ENCODE data around the gene CBR1.

GRCh38 chr21:36027347-36027746, 42.5 kb upstream of the CBR1 start:
- TF ChIP-seq, protein P1, sequence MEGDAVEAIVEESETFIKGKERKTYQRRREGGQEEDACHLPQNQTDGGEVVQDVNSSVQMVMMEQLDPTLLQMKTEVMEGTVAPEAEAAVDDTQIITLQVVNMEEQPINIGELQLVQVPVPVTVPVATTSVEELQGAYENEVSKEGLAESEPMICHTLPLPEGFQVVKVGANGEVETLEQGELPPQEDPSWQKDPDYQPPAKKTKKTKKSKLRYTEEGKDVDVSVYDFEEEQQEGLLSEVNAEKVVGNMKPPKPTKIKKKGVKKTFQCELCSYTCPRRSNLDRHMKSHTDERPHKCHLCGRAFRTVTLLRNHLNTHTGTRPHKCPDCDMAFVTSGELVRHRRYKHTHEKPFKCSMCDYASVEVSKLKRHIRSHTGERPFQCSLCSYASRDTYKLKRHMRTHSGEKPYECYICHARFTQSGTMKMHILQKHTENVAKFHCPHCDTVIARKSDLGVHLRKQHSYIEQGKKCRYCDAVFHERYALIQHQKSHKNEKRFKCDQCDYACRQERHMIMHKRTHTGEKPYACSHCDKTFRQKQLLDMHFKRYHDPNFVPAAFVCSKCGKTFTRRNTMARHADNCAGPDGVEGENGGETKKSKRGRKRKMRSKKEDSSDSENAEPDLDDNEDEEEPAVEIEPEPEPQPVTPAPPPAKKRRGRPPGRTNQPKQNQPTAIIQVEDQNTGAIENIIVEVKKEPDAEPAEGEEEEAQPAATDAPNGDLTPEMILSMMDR (conservative IDR thresholded peaks at IDR 0.05), result no peak
- no peak for TF ChIP-seq ZFX (IDR thresholded peaks at IDR 0.05)

Measured in C4-2B (cell line).